Parathyroid adenoma (tissue), 2 donors: ENCODE measurements around the gene BCOR.

Source experiments
- H2AFZ ChIP-seq: fragments of 300-600 bp; sonication (generic); one replicate; pipeline ENCODE4 v1.7.0; 2017; ENCODE audit warnings: antibody characterized with exemption, mild to moderate bottlenecking
- H3K27ac ChIP-seq: fragments of 300-600 bp; sonication (generic); one replicate; pipeline ENCODE4 v1.7.0; 2017
- H3K27me3 ChIP-seq: fragments of 300-600 bp; sonication (generic); one replicate; pipeline ENCODE4 v1.7.0; 2017; ENCODE audit warnings: low read length; ENCODE audit not compliant: control insufficient read depth, insufficient read depth
- H3K36me3 ChIP-seq: fragments of 300-600 bp; sonication (generic); one replicate; pipeline ENCODE4 v1.7.0; 2017; ENCODE audit warnings: low read length; ENCODE audit not compliant: control insufficient read depth, insufficient read depth
- H3K4me1 ChIP-seq: fragments of 300-600 bp; sonication (generic); one replicate; pipeline ENCODE4 v1.7.0; 2017; ENCODE audit warnings: control low read depth
- H3K4me2 ChIP-seq: fragments of 300-600 bp; sonication (generic); one replicate; pipeline ENCODE4 v1.7.0; 2017; ENCODE audit warnings: low read length
- H3K4me3 ChIP-seq: fragments of 300-600 bp; sonication (generic); one replicate; pipeline ENCODE4 v1.7.0; 2017; ENCODE audit warnings: low read depth, low read length
- H3K79me2 ChIP-seq: fragments of 300-600 bp; sonication (generic); one replicate; pipeline ENCODE4 v1.7.0; 2017; ENCODE audit warnings: control low read depth
- H3K9ac ChIP-seq: fragments of 300-600 bp; sonication (generic); one replicate; pipeline ENCODE4 v1.7.0; 2017; ENCODE audit warnings: mild to moderate bottlenecking
- H3K9me3 ChIP-seq: fragments of 300-600 bp; sonication (generic); one replicate; pipeline ENCODE4 v1.7.0; 2017; ENCODE audit warnings: low read length; ENCODE audit not compliant: control insufficient read depth
- CTCF ChIP-seq: fragments of 300-600 bp; sonication (generic); IDR thresholded peaks from one replicate; pipeline ENCODE4 v1.7.0; 2017; ENCODE audit warnings: antibody characterized with exemption, mild to moderate bottlenecking
- donor health status: primary hyperparathyroidism.

BCOR gene

GRCh38 chrX:40091691-40092421 is 5.9 kb downstream of the BCOR start:
- peaks cover 3% of the 10 kb centered on the region for H3K4me1 ChIP-seq
- no peak overlapping the region for H3K9ac ChIP-seq
- no peaks in the 10 kb centered on the region for H3K36me3 ChIP-seq
- H3K4me2 ChIP-seq = no peak overlapping the region
- H3K9me3 ChIP-seq = no peaks in the 10 kb centered on the region
- no peak for TF ChIP-seq CTCF
- no peak overlapping the region for H2AFZ ChIP-seq
- no peak overlapping the region for H3K4me3 ChIP-seq
- no peak overlapping the region for H3K27ac ChIP-seq
- H3K79me2 ChIP-seq = peaks cover 4% of the 10 kb centered on the region
- H3K27me3 ChIP-seq = no peaks in the 10 kb centered on the region

GRCh38 chrX:40090961-40091360 is 6.8 kb downstream of the BCOR start:
- H3K4me3 ChIP-seq = peak overlapping the region; percentile 16
- no peak overlapping the region for H3K9ac ChIP-seq
- peaks cover 4% of the 10 kb centered on the region for H3K79me2 ChIP-seq
- no peaks in the 10 kb centered on the region for H3K9me3 ChIP-seq
- H2AFZ ChIP-seq = no peak overlapping the region
- H3K36me3 ChIP-seq = no peaks in the 10 kb centered on the region
- no peak for TF ChIP-seq CTCF
- peak overlapping the region; percentile 58 for H3K4me2 ChIP-seq
- peaks cover 3% of the 10 kb centered on the region for H3K4me1 ChIP-seq
- H3K27me3 ChIP-seq = no peaks in the 10 kb centered on the region
- H3K27ac ChIP-seq = no peak overlapping the region

GRCh38 chrX:40090050-40090804 is 7.5 kb downstream of the BCOR start:
- Histone ChIP-seq H3K4me3 (peak overlapping the region; percentile 16), H3K9ac (no peak overlapping the region), H2AFZ (no peak overlapping the region), H3K36me3 (no peaks in the 10 kb centered on the region), H3K27ac (no peak overlapping the region), H3K4me2 (peak overlapping the region; percentile 58), H3K27me3 (no peaks in the 10 kb centered on the region), H3K79me2 (peaks cover 3% of the 10 kb centered on the region), H3K9me3 (no peaks in the 10 kb centered on the region), H3K4me1 (peaks cover 7% of the 10 kb centered on the region)
- no peak for TF ChIP-seq CTCF

GRCh38 chrX:40088803-40089540 is 8.8 kb downstream of the BCOR start:
- H3K27me3 ChIP-seq = no peaks in the 10 kb centered on the region
- no peak overlapping the region for H3K9ac ChIP-seq
- peaks cover 7% of the 10 kb centered on the region for H3K79me2 ChIP-seq
- TF ChIP-seq CTCF = no peak
- no peak overlapping the region for H2AFZ ChIP-seq
- peaks cover 7% of the 10 kb centered on the region for H3K4me1 ChIP-seq
- H3K4me3 ChIP-seq = no peak overlapping the region
- H3K9me3 ChIP-seq = no peaks in the 10 kb centered on the region
- H3K27ac ChIP-seq = no peak overlapping the region
- no peaks in the 10 kb centered on the region for H3K36me3 ChIP-seq
- H3K4me2 ChIP-seq = no peak overlapping the region
